Hepatocyte (in vitro differentiated cells): ENCODE measurements around the gene NKAIN2. TPM values are rescaled to one million over a fixed set of nuclear protein-coding genes. Genes with fewer than 3 reads are reported as not detected.

Experiments used
- DNase-seq: peaks from one replicate; pipeline ENCODE4 v3.0.0-alpha.2; 2016; ENCODE audit warnings: low spot score
- H2AFZ ChIP-seq: fragments of 200-600 bp; sonication (generic); 2 replicates; pipeline ENCODE4 v1.6.0; 2016; ENCODE audit warnings: antibody characterized with exemption, mild to moderate bottlenecking
- H3K27ac ChIP-seq: fragments of 200-600 bp; sonication (generic); 2 replicates; pipeline ENCODE4 v1.5.1; 2016; ENCODE audit warnings: mild to moderate bottlenecking
- H3K27me3 ChIP-seq: fragments of 200-600 bp; sonication (generic); 2 replicates; pipeline ENCODE4 v1.6.1; 2016
- H3K36me3 ChIP-seq: fragments of 200-600 bp; sonication (generic); replicated peaks from 2 replicates; pipeline ENCODE4 v1.5.1; 2016; ENCODE audit warnings: low read depth; ENCODE audit not compliant: insufficient read depth
- H3K4me1 ChIP-seq: fragments of 200-600 bp; sonication (generic); 2 replicates; pipeline ENCODE4 v1.5.1; 2016; ENCODE audit warnings: mild to moderate bottlenecking, moderate library complexity; ENCODE audit not compliant: insufficient read depth
- H3K4me2 ChIP-seq: fragments of 200-600 bp; sonication (generic); 2 replicates; pipeline ENCODE4 v1.6.0; 2016
- H3K4me3 ChIP-seq: fragments of 200-600 bp; sonication (generic); 2 replicates; pipeline ENCODE4 v1.5.1; 2016; ENCODE audit warnings: mild to moderate bottlenecking
- H3K79me2 ChIP-seq: fragments of 200-600 bp; sonication (generic); 2 replicates; pipeline ENCODE4 v1.6.0; 2017; ENCODE audit warnings: mild to moderate bottlenecking
- H3K9me2 ChIP-seq: fragments of 200-600 bp; sonication (generic); replicated peaks from 2 replicates; pipeline ENCODE4 v1.6.0; 2017; ENCODE audit warnings: mild to moderate bottlenecking; ENCODE audit not compliant: insufficient read depth
- H3K9me3 ChIP-seq: fragments of 200-600 bp; sonication (generic); 2 replicates; pipeline ENCODE4 v1.5.1; 2016; ENCODE audit warnings: low read depth, mild to moderate bottlenecking
- H4K20me1 ChIP-seq: fragments of 200-600 bp; sonication (generic); 2 replicates; pipeline ENCODE4 v1.6.0; 2016; ENCODE audit warnings: mild to moderate bottlenecking; ENCODE audit not compliant: insufficient read depth, poor library complexity, severe bottlenecking
- CTCF ChIP-seq: fragments of 200-600 bp; sonication (generic); IDR thresholded peaks from 2 replicates; pipeline ENCODE4 v1.5.1; 2016; ENCODE audit warnings: antibody characterized with exemption, mild to moderate bottlenecking; ENCODE audit not compliant: poor library complexity
- EZH2 ChIP-seq: fragments of 200-600 bp; sonication (generic); IDR thresholded peaks from 2 replicates; pipeline ENCODE4 v1.6.1; 2016; ENCODE audit warnings: antibody characterized with exemption, mild to moderate bottlenecking, borderline replicate concordance
- EZH2phosphoT487 ChIP-seq: fragments of 200-600 bp; sonication (generic); IDR thresholded peaks from one replicate; pipeline ENCODE4 v1.6.1; 2018; ENCODE audit warnings: antibody characterized with exemption, mild to moderate bottlenecking, low read depth, moderate library complexity; ENCODE audit not compliant: unreplicated experiment, severe bottlenecking
- WGBS: methylation state at CpG from one replicate; pipeline ENCODE4 v1.1.6; 2016; ENCODE audit warnings: low lambda C conversion rate; ENCODE audit errors: missing lambda C conversion rate; 5-methylcytosine and 5-hydroxymethylcytosine counted together
- polyA plus RNA-seq: library from polyadenylated mRNA; unstranded; fragments of >200 nt; fragmentation: Nextera tagmentation; extraction: Ambion mirVana; gene quantifications from 2 replicates; pipeline ENCODE4 v1.2.1, GENCODE V29; 2016
- total RNA-seq: library from RNA; depleted of rRNA; stranded (reverse); fragments of >200 nt; gene quantifications from 2 replicates; pipeline ENCODE4 v1.2.3, GENCODE V29; 2014

The NKAIN2 gene
- total and polyA plus RNA-seq, 2 experiments from 2014 or later: 0.48 to 2.6 TPM

- Histone ChIP-seq H3K27ac (no peak overlapping the region), H3K4me1 (peaks cover 6% of the 10 kb centered on the region), H3K36me3 (no peaks in the 10 kb centered on the region), H3K9me3 (no peaks in the 10 kb centered on the region), H3K4me2 (no peak overlapping the region), H4K20me1 (no peaks in the 10 kb centered on the region), H3K9me2 (no peaks in the 10 kb centered on the region), H3K4me3 (no peak overlapping the region), H3K79me2 (no peaks in the 10 kb centered on the region), H3K27me3 (no peaks in the 10 kb centered on the region), H2AFZ (no peak overlapping the region)
- no peak for DNase-seq
- TF ChIP-seq EZH2phosphoT487 (no peak), CTCF (no peak)
- 53% methylated on average over 2 of the region's 2 CpGs for WGBS
Measured at GRCh38 chr6:124142852-124143251, 339.2 kb downstream of the NKAIN2 start.

- TF ChIP-seq EZH2: no peak
- TF ChIP-seq CTCF: no peak
- TF ChIP-seq EZH2phosphoT487: no peak
- no peak overlapping the region for H3K4me2 ChIP-seq
- H3K79me2 ChIP-seq: no peaks in the 10 kb centered on the region
- H3K9me2 ChIP-seq: no peaks in the 10 kb centered on the region
- DNase-seq: no peak
- H4K20me1 ChIP-seq: no peaks in the 10 kb centered on the region
- H3K36me3 ChIP-seq: no peaks in the 10 kb centered on the region
- H3K9me3 ChIP-seq: no peaks in the 10 kb centered on the region
- H3K4me1 ChIP-seq: peaks cover 12% of the 10 kb centered on the region
- no peak overlapping the region for H3K27ac ChIP-seq
- H2AFZ ChIP-seq: no peak overlapping the region
- no peaks in the 10 kb centered on the region for H3K27me3 ChIP-seq
- H3K4me3 ChIP-seq: no peak overlapping the region
Measured at GRCh38 chr6:124143435-124143834, 339.8 kb downstream of the NKAIN2 start.

GRCh38 chr6:124147621-124148020, 344.0 kb downstream of the NKAIN2 start:
- Histone ChIP-seq H3K27me3 (no peaks in the 10 kb centered on the region), H3K4me3 (no peak overlapping the region), H3K9me2 (no peaks in the 10 kb centered on the region), H3K9me3 (no peaks in the 10 kb centered on the region), H3K79me2 (no peaks in the 10 kb centered on the region), H3K36me3 (no peaks in the 10 kb centered on the region), H3K4me1 (peaks cover 12% of the 10 kb centered on the region), H3K27ac (no peak overlapping the region), H4K20me1 (no peaks in the 10 kb centered on the region), H3K4me2 (no peak overlapping the region), H2AFZ (no peak overlapping the region)
- no peak for TF ChIP-seq EZH2phosphoT487
- TF ChIP-seq CTCF: no peak
- TF ChIP-seq EZH2: no peak
- DNase-seq: no peak
- WGBS: 49% methylated on average over 5 of the region's 5 CpGs
